Activated T-cell treated with anti-CD3 and anti-CD28 coated beads for 1 hour (primary cell): ENCODE measurements around the gene MYBBP1A.
"Not testable (repeated sequence)": the region's sequence is repeated elsewhere in the genome, so short reads cannot be mapped to it uniquely, and the experiment has no call there.

ENCODE experiments used
- DNase-seq: peaks from one replicate; pipeline ENCODE4 v3.0.0-alpha.2; 2020; ENCODE audit warnings: low read depth

Gene MYBBP1A, protein sequence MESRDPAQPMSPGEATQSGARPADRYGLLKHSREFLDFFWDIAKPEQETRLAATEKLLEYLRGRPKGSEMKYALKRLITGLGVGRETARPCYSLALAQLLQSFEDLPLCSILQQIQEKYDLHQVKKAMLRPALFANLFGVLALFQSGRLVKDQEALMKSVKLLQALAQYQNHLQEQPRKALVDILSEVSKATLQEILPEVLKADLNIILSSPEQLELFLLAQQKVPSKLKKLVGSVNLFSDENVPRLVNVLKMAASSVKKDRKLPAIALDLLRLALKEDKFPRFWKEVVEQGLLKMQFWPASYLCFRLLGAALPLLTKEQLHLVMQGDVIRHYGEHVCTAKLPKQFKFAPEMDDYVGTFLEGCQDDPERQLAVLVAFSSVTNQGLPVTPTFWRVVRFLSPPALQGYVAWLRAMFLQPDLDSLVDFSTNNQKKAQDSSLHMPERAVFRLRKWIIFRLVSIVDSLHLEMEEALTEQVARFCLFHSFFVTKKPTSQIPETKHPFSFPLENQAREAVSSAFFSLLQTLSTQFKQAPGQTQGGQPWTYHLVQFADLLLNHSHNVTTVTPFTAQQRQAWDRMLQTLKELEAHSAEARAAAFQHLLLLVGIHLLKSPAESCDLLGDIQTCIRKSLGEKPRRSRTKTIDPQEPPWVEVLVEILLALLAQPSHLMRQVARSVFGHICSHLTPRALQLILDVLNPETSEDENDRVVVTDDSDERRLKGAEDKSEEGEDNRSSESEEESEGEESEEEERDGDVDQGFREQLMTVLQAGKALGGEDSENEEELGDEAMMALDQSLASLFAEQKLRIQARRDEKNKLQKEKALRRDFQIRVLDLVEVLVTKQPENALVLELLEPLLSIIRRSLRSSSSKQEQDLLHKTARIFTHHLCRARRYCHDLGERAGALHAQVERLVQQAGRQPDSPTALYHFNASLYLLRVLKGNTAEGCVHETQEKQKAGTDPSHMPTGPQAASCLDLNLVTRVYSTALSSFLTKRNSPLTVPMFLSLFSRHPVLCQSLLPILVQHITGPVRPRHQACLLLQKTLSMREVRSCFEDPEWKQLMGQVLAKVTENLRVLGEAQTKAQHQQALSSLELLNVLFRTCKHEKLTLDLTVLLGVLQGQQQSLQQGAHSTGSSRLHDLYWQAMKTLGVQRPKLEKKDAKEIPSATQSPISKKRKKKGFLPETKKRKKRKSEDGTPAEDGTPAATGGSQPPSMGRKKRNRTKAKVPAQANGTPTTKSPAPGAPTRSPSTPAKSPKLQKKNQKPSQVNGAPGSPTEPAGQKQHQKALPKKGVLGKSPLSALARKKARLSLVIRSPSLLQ (N-terminal part only)

DNA sequence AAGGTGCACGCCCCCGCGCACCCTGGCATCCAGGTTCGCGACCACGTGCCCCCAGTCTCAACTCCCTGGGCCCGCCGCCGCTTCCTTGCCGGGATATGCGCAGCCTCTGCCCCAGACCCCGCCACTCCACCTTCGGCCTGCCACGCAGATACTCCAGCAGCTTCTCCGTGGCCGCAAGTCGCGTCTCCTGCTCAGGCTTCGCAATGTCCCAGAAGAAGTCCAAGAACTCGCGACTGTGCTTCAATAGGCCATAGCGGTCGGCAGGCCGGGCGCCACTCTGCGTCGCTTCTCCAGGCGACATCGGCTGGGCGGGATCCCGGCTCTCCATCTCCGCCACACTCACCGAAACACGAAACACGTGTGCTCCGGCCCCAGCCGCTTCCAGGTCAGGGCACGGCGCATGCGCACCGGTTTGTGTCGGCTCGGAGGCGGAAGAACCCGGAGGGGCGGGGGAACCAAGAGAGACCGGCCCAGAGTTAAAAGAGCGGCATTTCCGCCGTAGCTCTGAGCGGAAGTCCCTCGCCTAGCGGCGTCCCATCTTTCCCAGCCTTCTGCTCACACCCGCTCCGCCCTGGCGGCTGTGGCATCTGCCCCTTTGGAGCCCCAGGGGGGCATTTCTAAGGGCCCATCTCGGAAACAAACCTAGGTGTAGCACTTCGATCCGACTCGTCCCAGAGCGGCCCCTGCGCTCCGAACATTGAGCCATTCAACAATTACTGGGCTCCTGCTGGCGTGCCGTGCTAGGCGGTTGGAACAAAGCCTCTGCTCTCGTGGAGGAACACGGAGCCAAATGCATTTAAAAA lies at the start of gene MYBBP1A:
Gene MYBBP1A (minus strand): TSS at position 388 of the 803 bp plus-strand sequence. CDS start 60 bp downstream, at position 328.
- DNase-seq = peak; percentile 98

DNA sequence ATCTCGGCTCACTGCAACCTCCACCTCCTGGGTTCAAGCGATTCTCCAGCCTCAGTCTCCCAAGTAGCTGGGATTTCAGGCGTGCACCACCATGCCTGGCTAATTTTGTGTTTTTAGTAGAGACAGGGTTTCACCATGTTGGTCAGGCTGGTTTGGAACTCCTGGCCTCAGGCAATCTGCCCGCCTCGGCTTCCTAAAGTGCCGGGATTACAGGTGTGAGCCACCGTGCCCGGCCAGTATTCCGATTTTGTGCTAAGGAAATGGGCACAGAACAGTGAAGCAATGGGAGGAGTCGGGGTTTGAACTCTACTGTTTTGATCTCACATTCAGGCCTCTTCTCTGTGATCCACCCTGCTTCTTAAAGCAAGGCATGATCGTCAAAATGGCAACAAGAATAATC lies 49.6 kb upstream of the MYBBP1A start:
- not testable (repeated sequence) for DNase-seq

DNA sequence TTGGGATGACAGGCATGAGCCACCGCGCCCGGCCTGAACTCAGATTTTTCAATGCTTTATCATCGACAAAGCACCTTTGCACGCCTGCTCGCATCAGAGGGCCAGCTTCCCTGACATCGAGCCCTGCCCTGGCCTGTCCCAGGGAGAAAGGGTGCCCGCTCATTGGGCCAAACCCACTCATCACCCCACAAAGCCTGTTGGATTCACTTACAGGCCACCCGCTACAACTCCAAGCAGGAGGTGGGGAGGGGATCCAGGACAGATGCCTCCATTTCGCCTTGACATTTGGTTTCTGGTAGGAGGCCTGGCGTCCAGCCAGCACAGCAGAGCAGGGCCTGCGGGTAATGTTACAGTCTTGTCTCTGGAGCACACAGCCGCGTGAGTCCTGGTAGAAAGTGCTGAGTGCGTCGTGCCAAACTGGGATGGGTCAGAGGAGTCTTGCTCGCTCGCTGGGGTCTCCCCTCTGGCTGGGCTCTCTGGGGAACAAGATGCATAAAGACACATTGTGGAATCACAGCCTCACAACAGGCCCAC lies 49.0 kb upstream of the MYBBP1A start:
- DNase-seq = no peak

DNA sequence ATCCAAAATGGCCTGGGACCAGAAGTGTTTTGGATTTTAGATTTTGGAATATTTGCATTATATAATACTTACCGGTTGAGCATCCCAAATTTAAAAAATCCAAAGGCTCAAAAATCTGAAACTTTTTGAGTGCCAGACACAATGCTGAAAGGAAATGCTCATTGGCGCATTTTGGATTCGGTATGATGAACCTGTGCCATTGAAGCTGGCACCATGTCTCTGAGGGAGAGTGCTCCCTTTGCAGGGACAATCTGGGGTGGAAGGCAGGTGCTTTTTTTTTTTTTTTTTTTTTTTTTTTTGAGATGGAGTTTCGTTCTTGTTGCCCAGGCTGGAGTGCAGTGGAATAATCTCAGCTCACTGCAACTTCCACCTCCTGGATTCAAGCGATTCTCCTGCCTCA lies 46.9 kb upstream of the MYBBP1A start:
- no peak for DNase-seq

DNA sequence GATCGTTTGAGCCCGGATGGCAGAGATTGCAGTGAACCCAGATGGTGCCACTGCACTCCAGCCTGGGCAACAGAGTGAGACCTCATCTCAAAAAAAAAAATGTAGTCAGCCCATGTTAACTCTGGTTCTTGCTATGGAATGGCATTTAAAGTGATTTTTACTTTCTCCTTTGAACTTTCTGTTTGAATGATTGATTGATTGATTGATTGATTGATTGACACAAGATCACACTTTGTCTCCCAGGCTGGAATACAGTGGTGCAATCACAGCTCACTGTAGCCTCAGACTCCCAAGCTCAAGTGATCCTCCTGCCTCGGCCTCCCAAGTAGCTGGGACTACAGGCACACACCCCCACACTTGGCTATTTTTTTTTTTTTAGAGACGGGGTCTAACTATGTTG lies 46.1 kb upstream of the MYBBP1A start:
- DNase-seq = no peak

DNA sequence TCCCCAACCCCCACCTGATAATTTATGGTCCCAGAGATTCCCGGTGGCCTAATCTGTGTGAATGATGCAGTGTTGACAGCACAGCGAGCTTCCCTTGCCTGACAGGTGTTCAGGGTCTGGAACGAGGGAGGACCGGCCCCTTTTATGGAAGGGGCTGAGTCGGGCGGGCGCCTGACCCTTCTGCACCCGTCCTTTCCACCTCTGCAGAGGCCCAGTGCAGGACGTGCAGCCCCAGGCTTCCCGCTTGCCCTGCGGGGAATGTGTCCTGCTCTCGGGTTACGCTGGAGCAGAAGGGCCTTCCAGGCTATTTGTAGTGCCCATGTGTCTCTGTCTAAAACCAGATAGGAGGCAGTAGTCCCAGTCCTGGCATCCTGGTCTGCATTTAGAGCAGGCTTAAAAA lies 45.4 kb upstream of the MYBBP1A start:
- DNase-seq = no peak

DNA sequence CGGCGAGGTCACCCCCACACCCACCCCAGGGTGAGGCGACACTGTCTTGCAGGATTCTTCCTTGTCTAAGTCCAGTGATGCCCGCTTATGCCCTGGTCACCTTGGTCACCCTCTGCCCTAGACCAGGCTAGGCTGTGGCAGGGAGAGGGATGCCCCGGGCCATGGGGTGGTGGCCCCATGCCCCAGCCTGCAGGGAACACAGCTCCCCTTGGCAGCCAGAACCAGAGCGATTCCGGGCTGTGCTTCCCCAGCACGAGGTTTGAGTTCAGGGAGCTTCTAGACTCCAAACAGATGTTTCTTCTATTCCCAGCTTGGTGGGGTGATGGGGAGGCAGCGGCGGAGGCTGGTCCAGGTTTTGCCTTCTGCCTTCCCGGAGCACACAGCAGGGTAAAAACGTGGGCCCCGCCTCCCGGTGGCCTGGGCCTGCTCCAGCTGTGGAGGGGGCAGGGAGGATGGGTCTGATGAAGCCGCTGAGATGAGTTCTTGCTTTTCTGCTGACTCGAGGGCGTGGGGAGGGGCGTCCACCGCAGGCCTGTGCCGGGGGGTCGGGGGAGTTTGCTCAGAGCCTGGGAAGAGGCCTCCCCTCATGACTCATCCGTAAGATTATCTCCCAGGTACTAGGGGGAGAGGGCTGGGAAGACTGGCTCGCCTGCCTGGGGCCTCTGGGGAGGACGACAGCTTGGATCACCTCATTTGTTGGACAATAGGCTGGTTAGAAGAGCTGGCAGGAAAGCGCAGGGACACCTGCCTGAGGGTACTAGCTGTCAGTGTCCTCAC lies 44.5 kb upstream of the MYBBP1A start:
- no peak for DNase-seq

DNA sequence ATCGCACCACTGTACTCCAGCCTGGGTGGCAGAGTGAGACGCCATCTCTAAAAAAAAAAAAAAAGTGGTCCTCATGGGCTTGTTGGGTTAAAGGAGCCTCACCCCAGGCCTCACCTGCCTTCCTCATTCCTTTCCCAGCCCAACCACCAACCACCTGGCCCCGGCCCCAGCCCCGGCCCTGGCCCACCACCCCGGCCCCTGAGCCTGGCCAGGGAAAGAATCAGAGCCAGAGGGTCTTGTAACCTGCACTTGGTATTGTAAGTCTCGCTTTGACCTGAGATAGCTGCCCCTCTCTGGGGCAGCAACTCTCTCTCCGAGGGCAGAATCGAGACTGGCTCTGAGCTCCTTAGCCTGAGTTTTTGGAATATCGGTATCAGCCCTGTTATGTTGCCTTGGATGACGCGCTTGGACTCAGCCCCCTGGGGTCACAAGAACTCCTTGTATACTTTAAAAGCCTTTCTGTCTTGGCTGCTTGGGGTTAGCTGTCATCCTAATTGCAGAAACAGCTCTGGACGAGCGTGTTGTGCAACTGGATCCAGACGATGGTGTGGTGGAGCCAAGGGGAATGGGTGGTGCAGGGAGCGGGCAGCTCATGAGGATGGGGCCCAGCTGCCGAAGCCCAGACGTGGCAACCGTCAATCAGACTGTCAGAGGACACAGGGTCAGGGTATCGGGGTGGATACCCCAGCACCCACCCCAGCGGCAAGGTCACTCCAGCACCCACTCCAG lies 43.8 kb upstream of the MYBBP1A start:
- DNase-seq = no peak

DNA sequence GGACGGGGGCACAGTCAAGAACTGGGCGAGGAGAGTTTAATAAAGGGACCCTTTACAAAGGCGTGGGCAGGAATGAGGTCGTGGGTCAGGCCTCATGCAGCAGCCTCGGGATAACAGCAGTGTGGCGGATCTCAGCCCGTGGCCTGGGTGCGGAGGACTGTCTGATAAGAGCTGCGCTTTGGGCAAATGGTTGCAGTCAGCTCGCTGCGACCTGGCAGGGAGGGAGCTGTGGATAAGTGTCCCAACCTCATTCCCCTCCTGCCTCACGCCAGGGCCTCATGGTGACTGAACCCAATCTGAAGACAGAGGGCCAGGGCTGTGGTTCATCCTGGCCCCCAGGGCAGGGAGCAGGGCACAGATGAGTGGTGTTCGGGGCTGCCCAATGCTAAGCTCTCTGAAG lies 42.8 kb upstream of the MYBBP1A start:
- DNase-seq = no peak

DNA sequence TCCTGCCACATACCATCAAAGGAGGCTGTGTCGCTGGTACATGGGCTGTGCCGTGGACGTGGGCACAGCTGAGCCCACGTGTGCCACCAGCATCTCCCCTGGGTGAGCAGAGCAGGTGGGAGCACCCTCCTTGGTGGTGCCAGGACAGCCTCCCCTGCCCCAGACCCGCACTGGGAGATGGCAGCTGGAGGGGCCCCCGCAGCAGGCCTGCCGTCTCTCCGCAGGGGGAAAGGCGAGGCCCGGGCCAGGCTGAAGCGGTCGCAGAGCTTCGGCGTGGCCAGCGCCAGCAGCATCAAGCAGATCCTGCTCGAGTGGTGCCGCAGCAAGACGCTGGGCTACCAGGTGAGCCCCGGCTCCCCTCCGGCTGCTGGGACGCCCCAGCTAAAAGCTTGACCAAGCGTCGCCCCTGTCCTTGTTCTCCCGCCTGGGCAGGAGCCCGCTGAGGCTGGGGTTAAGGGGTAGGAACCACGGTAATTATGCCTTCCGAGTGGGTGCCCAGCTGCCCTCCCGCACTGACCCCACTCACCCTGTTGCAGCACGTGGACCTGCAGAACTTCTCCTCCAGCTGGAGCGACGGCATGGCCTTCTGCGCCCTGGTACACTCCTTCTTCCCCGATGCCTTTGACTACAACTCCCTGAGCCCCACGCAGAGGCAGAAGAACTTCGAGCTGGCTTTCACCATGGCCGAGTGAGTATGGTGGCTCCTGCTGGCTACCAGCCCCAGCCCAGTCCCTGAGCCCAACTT lies 41.6 kb upstream of the MYBBP1A start:
- DNase-seq = no peak

DNA sequence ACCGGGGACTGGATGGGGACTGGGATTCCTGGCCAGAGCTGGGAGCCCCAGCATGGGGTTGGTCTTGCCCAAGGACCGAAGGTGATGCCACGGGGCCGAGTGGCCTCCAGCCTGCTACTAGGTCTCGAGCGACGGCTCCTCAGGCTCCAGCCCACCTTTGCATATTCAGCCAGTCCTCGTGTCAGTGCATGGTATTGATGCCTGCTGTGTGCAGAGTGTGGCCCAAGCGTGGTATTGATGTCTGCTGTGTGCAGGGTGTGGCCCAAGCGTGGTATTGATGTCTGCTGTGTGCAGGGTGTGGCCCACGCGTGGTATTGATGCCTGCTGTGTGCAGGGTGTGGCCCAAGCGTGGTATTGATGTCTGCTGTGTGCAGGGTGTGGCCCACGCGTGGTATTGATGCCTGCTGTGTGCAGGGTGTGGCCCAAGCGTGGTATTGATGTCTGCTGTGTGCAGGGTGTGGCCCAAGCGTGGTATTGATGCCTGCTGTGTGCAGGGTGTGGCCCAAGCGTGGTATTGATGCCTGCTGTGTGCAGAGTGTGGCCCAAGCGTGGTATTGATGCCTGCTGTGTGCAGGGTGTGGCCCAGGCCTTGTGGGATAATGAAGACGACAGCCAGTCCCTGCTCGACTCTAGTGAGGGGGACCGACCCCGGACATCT lies 40.6 kb upstream of the MYBBP1A start:
- DNase-seq = not testable (repeated sequence)

DNA sequence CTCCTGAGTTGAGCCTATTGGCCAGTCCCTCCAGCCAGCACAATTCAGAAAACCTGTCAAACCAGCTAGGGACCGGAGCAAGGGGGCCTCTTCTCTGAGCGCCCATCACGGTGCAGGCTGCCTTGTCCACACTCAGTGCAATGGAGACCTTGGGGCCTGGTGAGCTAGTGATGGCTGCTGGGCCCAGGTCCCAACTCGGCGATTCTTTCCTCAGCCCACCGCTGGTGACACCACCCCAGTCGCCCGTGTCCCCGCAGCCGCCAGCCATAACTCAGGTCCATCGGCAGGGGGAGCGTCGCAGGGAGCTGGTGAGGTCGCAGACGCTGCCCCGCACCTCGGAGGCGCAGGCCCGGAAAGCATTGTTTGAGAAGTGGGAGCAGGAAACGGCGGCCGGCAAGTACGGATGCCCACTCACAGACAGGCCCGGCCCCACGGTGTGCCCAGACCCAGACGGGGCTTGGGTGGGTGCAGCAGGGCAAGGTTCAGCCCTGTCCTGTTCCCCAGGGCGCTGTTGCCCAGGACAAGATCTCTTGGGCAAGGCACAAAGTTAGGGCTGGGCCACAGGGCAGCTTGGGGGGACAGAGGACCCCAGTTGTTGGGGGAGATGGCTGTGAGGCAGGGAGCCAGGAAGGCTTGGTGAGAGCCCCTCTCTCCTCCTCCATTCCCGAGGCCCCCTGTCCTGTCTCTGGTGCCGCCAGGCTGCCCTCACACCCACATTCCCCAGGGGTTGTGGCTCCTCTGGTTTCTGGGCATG lies 39.9 kb upstream of the MYBBP1A start:
- no peak for DNase-seq

DNA sequence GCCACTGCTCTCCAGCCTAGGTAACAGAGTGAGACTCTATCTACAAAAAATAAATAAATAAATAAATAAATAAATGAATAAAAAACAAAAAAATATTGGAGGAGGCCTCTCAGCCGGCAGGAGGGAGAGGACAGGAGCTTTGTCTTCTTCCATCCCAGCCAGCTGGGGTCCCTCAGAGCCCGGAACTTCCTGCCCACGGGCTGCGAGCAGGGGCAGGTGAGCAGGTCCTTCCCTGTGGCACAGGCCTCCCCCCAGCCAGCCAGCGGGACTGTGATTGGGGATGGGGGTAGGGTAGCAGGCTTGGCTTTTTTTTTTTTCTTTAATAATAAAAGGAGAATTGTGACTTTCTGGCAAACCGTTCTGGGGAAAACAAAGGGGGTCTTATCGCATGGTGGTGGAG lies 39.2 kb upstream of the MYBBP1A start:
- no peak for DNase-seq

DNA sequence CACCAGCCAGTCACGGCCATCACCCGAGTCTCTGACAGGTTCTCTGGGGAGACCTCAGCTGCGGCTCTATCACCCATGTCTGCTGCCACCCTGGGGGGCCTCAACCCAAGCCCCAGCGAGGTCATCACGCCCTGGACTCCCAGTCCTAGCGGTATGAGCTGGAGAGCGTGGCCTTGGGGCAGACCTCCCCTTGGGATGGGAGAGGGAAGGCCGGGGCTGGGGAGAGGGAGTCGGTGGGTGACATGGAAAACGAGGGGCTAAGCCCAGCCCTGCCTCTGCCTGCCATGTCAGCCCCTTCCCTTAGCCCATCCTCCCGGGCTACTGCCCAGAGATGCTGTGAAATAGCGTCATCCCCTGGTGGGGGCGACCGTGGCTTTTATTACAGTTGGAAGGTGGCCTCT lies 37.8 kb upstream of the MYBBP1A start:
- no peak for DNase-seq

DNA sequence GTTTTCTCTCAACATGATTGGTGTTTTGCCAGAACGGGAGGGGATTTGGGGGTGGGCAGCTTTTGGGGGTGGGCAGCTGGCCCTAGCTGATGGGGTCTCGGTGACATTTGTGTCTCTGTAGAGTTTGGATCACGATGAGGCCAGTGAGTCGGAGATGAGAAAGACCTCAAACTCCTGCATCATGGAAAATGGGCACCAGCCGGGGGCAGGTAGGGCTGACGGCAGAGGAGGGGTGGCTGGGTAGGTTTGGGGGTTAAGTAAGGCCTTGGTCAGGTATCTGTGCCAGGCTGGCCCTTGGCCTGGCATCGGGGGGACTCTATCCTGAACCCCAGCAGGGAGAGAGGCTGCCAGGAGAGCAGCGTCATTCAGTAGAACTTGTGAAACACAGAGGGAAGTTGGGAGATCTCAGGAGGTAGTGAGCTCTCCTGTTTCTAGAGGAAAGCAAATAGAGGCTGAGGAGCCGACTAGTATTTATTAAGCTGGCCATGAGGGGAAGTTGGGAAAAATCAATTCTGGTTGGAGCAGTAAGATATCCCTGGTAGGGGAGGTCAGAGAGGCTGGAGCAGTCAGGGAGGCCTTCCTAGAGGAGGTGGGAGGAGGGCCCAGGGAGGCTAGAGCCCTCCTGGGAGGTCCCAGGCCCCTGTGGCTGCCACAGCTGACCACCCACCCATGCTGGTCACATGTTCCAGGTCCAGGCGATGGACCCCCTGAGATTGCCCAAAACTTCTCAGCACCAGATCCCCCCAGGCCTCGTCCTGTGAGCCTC lies 37.2 kb upstream of the MYBBP1A start:
- DNase-seq = no peak

DNA sequence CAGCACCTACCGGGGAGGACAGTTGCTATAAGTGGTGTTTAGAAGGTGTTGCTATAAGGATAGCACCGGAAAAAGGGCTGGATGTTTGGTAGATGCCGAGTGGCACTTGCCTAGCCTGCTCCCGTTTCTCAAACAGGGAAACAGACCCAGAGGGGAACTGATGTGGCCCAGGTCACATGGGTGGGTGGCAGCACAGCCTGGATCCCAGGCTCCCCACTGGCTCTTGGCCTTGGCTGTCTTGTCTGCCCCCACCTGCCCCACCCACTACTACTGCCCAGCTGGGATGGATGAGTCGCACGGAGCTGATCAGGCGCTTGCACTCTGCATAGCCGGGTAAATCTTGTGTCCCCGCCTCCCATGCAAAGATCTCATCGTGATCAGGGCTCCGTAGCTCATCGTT lies 36.3 kb upstream of the MYBBP1A start:
- no peak for DNase-seq

DNA sequence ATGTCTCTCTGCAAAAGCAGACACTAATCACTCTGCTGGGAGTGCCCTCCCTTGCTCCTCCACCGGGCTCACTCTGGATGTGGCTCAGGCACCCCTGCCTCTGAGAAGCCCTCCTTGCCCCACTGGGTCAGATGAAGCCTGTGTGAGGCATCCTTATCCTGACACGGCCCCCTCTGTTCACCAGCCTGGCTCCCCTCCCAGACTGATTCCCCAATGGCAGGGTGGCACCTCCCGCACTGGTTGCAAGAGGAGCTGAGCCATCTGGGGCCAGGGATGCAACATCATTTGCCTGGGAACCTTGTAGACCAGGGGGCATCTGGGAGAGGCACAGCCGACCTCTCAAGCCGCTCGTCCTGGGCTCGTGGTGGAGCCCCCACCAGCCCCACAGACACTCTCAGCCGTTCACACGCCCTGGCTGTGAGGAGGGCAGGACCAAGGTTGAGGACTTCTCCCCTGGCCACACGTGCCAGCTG lies 35.8 kb upstream of the MYBBP1A start:
- DNase-seq = no peak
